BJ (cell line): ENCODE measurements around the gene PPIF. TPM values are rescaled to one million over a fixed set of nuclear protein-coding genes. Genes with fewer than 3 reads are reported as not detected.

ENCODE experiments used
- CTCF ChIA-PET: fragments of 350-600 bp; formaldehyde crosslinking; extraction: SDS; loops from one replicate; lab custom pipeline; 2021; ENCODE audit warnings: antibody characterized with exemption, inconsistent platforms; lab: Yijun Ruan, JAX
- POLR2A ChIA-PET: fragments of 300-600 bp; sonication (Branson Sonifier 250); formaldehyde crosslinking; extraction: SDS; loops from one replicate; lab custom pipeline; 2021; ENCODE audit warnings: antibody characterized with exemption; lab: Charles Lee
- DNase-seq: peaks from one replicate; pipeline ENCODE4 v3.0.0-alpha.2; 2011; ENCODE audit warnings: low read depth
- H3K27me3 ChIP-seq: 2 replicates; pipeline ENCODE4 v1.6.0; 2011; ENCODE audit warnings: low read length; ENCODE audit not compliant: control insufficient read depth, insufficient read depth
- H3K36me3 ChIP-seq: 2 replicates; pipeline ENCODE4 v1.5.1; 2011; ENCODE audit warnings: low read length; ENCODE audit not compliant: control insufficient read depth, insufficient read depth
- H3K4me3 ChIP-seq: 2 replicates; pipeline ENCODE4 v1.5.1; 2011; ENCODE audit warnings: low read depth, mild to moderate bottlenecking, control low read depth, low read length
- polyA plus RNA-seq: library from polyadenylated mRNA; depleted of rRNA; stranded (reverse); fragments of >200 nt; gene quantifications from 2 replicates; pipeline ENCODE4 v1.2.3, GENCODE V29; 2011
- TF ChIP-seq, protein P1 (sequence below): IDR thresholded peaks from 2 replicates; pipeline ENCODE4 v1.5.1; 2011; ENCODE audit warnings: low read depth, mild to moderate bottlenecking, control low read depth, inconsistent platforms, low read length, moderate library complexity; ENCODE audit not compliant: insufficient read depth

Gene PPIF
- polyA plus RNA-seq, 1 experiment, result 73.9 TPM

DNA sequence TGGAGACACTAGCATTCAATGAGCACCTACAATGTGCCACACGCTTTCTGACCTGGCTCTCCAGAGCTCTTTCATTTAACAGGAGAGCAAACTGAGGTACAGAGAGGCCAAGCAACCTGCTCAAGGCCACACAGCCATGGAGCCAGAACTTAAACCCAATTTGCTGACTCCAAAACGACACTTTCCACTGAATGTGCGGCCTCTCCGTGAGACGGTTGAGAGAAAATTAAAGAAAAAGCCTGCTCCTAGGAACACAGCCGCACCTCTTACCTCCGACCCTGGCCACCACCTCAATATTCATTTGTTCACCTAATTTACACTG is 55.3 kb downstream of the PPIF start:
- peaks cover 4% of the 10 kb centered on the region for H3K36me3 ChIP-seq
- no peak for DNase-seq
- H3K4me3 ChIP-seq, result no peak overlapping the region
- POLR2A ChIA-PET, result no interaction called here
- CTCF ChIA-PET, result interaction anchor here (0.9 kb wide), 1 partner anchor 28 kb away, joined by 3 read pairs; no protein-coding TSS in a partner anchor
- no peaks in the 10 kb centered on the region for H3K27me3 ChIP-seq
- TF ChIP-seq, protein P1, sequence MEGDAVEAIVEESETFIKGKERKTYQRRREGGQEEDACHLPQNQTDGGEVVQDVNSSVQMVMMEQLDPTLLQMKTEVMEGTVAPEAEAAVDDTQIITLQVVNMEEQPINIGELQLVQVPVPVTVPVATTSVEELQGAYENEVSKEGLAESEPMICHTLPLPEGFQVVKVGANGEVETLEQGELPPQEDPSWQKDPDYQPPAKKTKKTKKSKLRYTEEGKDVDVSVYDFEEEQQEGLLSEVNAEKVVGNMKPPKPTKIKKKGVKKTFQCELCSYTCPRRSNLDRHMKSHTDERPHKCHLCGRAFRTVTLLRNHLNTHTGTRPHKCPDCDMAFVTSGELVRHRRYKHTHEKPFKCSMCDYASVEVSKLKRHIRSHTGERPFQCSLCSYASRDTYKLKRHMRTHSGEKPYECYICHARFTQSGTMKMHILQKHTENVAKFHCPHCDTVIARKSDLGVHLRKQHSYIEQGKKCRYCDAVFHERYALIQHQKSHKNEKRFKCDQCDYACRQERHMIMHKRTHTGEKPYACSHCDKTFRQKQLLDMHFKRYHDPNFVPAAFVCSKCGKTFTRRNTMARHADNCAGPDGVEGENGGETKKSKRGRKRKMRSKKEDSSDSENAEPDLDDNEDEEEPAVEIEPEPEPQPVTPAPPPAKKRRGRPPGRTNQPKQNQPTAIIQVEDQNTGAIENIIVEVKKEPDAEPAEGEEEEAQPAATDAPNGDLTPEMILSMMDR, result no peak

DNA sequence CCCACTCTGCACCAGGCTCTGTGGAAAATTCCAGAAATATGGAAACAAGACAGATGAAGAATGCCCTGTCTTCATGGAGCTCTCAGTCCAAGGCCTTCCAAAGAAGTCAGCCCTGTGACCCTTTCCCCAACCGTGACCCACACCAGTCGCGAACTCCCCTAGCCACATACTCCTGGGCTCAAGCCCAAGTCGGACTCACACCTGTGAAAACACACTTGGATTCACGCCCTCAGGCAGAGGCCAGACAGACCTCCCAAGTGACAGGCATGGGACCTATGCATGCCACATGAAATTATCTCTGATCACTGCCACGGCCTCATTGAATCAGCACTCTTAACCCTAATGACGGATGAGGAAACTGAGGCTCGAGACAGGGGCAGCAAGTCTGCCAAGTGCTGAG is 55.7 kb downstream of the PPIF start:
- no peak for DNase-seq
- TF ChIP-seq, protein P1, result no peak
- Histone ChIP-seq H3K36me3 (peaks cover 4% of the 10 kb centered on the region), H3K27me3 (no peaks in the 10 kb centered on the region), H3K4me3 (no peak overlapping the region)
- CTCF ChIA-PET, result interaction anchor here (0.9 kb wide), 1 partner anchor 29 kb away, joined by 3 read pairs; no protein-coding TSS in a partner anchor
- POLR2A ChIA-PET, result no interaction called here

- peaks cover 6% of the 10 kb centered on the region for H3K36me3 ChIP-seq
- DNase-seq, result no peak
- H3K27me3 ChIP-seq, result no peaks in the 10 kb centered on the region
- POLR2A ChIA-PET, result interaction anchor here (0.7 kb wide), 1 partner anchor 29 kb away, joined by 3 read pairs; no protein-coding TSS in a partner anchor
- CTCF ChIA-PET, result interaction anchor here (0.9 kb wide), 1 partner anchor 29 kb away, joined by 3 read pairs; no protein-coding TSS in a partner anchor
- no peak overlapping the region for H3K4me3 ChIP-seq
- TF ChIP-seq, protein P1, result no peak
These were observed 56.4 kb downstream of the PPIF start for GRCh38 chr10:79403441-79404230.

DNA sequence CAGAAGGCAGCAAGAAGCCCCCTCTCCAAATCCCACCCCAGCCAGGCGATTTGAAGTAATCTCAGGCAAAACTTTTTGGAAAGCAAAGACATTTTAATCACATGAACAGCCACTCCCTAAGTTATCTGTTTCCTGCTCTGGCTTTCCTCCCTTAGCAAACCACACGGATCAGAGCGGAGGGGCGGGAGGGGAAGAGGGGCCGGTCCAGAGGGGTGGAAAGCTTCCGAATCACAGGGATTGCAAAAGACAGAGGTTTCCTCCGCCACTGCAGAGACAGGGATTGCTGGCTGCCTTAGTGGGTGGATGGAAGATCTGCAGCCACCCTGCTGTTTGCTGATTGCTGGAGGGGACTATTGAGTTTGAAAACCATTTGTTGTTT is 57.0 kb downstream of the PPIF start:
- Histone ChIP-seq H3K4me3 (no peak overlapping the region), H3K36me3 (peaks cover 6% of the 10 kb centered on the region), H3K27me3 (no peaks in the 10 kb centered on the region)
- POLR2A ChIA-PET, result interaction anchor here (0.7 kb wide), 1 partner anchor 30 kb away, joined by 3 read pairs; no protein-coding TSS in a partner anchor
- TF ChIP-seq, protein P1, result no peak
- DNase-seq, result peak; percentile 66
- CTCF ChIA-PET, result interaction anchor here (1.0 to 2.0 kb wide), 2 partner anchors 30 to 655 kb away, joined by 3 to 5 read pairs; no protein-coding TSS in a partner anchor

GRCh38 chr10:79404690-79405131 is 57.4 kb downstream of the PPIF start:
- H3K4me3 ChIP-seq, result no peak overlapping the region
- ChIA-PET CTCF (interaction anchor here (1.0 to 2.0 kb wide), 2 partner anchors 31 to 654 kb away, joined by 3 to 5 read pairs; no protein-coding TSS in a partner anchor), POLR2A (no interaction called here)
- no peaks in the 10 kb centered on the region for H3K27me3 ChIP-seq
- TF ChIP-seq, protein P1, result no peak
- no peak for DNase-seq
- H3K36me3 ChIP-seq, result peaks cover 7% of the 10 kb centered on the region
